ENCODE results near the gene FUZ.

The FUZ gene

DNA sequence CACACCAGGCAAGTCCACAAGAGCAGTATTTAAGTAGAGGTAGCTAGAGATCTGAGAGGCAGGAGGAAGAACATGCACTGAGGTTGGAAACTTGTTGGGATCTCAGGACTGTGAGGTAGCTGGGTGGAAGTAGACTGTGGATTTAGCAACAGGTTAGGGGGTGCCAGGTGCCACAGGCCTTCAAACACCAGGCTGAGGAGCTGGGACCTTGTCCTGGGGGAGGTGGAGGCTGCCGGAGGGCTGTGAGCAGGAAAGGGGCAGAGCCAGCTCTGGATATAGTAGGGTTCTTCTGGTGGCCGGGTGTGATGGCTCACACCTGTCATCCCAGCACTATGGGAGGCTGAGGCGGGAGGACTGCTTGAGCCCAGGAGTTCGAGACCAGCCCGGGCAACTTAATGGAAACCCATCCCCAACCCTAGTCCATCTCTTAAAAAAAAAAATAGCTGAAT, 3.1 kb downstream of the FUZ start:
- no peak overlapping the region for H3K4me3 ChIP-seq (ENCODE audit: low read depth, low read length)
- no peak for DNase-seq (ENCODE audit: low read depth)

DNA sequence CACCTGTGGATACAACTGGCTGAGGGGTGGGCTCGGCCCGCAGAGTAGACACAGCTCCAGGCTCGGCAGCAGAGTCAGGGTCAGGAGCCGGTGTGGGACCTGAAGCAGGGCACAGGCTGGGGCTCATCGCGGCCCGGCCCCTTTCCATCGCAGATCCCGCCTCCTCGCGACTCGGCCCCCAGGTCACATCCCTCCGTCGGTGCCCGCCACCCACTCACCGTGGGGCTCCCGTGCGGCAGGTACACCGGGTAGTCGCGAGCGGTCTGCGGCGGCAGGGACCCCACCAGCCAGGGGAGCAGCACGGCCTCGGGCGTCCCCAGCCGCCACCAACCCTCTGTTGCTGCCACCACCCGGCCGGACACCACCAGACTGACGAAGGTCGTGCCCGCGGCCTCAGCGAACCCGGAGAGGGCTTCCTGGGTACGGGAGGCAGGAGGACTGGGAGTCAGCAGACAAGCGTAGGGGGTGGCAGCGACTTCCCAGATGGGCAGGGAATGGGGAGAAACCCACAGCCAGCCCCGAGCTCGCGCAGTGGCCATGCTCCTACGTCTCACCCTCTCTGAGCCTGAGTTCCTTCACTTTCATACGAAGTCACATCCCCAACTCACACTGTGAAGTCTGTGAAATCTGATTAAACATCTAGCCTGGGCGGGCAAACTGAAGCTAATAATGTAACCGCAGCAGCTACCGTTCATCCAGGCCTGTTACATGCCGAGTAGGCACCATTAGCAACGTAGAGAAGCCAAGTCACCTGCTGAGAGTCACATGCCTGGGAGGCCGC, 3.7 kb downstream of the FUZ start:
- DNase-seq (ENCODE audit: low read depth), result no peak
- H3K4me3 ChIP-seq (ENCODE audit: low read depth, low read length), result peak overlapping the region; percentile 62

- peak; percentile 52 for DNase-seq (ENCODE audit: low read depth)
- peak overlapping the region; percentile 62 for H3K4me3 ChIP-seq (ENCODE audit: low read depth, low read length)
Measured at GRCh38 chr19:49808711-49809159, 4.4 kb downstream of the FUZ start.

DNA sequence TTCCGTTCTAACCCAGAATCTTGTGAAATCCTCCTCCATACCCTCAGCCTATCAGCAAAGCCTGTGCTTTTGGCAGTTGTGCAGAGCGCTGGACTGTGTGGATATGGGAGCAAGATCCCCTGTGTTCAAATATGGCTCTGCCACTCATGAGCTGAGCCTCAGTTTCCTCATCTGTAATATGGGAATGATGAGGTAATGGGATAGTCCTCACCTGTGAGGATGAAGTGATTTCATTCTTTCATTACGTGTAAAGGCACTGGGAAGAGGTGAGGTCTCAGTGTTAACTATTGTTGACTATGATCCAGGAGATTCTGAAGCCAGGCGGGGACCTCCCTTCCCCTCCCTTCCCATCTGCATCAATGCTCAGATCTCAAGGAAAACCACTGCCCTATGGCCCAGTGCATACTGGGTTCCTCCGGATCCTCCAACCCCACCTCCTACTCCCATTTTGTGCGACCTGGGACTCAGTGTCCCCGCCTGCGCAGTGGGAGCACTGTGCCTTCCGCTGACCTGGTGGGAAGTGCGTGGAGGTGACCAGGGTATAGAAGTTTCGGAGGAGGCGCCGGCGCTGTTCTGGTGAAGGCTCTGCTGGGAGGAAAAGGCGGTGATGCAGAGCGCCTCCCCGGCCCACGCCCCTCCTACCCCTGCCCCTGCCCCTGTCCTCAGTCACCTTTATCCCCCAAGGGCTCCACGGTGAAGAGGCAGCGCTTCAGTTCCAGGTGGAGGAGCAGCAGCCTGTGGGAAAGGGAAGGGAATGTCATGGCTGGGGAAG, 5.0 kb downstream of the FUZ start:
- peak overlapping the region; percentile 62 for H3K4me3 ChIP-seq (ENCODE audit: low read depth, low read length)

DNA sequence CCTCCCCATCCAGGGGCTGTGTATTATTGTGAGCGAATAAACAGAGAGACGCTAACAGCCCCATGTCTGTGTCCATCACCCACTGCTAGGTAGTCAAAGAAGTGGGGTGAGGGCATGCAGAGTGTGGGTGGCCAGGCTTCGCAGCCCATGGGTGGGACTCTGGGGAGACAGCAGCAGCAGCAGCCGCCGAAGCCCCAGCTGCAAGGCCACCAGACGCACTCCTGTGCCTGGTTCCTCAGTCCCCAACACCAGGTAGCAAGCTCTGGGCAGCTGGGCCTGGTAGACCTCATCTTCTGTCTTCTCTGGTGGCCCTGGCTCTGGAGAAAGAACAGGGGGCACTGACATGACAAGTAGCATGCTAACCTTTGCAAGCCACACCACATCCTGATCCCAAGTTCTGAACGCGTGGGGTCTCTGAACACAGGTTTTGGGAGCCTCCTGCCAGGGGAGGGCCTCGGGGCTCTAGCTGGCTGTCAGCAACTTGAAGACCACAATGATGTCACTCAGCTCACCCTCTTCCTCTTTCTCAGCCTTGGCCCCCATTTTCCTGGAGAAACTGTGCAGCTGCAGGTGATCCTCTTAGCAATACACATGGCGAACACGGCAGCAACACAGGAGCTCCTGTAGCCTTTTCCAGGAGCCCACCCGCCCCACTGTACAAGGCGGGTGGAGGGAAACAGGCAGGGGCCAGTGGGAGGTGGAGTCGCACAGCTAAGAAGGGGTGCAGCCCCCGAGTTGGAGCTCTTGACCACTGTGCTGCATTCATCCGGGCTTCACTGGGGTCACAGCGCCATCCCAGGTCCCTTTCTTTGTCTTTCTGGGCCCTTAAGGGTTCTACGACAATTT, 5.8 kb downstream of the FUZ start:
- no peak overlapping the region for H3K4me3 ChIP-seq (ENCODE audit: low read depth, low read length)
- no peak for DNase-seq (ENCODE audit: low read depth)

More for the DNA sequence above, 5.0 kb downstream of the FUZ start:
- no peak for DNase-seq (ENCODE audit: low read depth)

DNA sequence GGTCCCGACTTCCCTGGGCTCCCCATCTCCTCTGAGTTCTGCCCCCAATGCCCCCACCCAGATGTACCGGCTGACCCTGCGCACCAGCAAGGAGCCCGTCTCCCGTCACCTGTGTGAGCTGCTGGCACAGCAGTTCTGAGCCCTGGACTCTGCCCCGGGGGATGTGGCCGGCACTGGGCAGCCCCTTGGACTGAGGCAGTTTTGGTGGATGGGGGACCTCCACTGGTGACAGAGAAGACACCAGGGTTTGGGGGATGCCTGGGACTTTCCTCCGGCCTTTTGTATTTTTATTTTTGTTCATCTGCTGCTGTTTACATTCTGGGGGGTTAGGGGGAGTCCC, 6.5 kb downstream of the FUZ start:
- H3K4me3 ChIP-seq (ENCODE audit: low read depth, low read length), result no peak overlapping the region
- DNase-seq (ENCODE audit: low read depth), result no peak

GRCh38 chr19:49805822-49806619, 7.1 kb downstream of the FUZ start:
- H3K4me3 ChIP-seq (ENCODE audit: low read depth, low read length), result no peak overlapping the region
- DNase-seq (ENCODE audit: low read depth), result no peak

DNA sequence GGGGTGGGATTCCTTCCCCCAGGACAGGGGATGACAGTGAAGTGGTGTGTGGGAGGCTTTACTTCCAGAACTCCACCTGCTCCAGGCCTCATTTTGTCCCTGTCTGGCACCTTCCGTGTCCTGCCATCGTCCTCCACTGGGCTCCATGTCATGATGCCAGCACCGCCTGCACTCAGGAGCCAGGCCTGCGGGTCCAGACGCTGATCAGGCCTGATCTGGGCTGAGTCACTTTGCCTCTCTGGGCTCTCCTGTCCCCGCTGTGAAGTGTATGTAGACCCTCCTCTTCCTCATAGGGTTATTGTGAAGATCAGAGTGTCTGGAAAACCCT, 9.6 kb downstream of the FUZ start:
- DNase-seq (ENCODE audit: low read depth), result no peak
- H3K4me3 ChIP-seq (ENCODE audit: low read depth, low read length), result no peak overlapping the region

DNA sequence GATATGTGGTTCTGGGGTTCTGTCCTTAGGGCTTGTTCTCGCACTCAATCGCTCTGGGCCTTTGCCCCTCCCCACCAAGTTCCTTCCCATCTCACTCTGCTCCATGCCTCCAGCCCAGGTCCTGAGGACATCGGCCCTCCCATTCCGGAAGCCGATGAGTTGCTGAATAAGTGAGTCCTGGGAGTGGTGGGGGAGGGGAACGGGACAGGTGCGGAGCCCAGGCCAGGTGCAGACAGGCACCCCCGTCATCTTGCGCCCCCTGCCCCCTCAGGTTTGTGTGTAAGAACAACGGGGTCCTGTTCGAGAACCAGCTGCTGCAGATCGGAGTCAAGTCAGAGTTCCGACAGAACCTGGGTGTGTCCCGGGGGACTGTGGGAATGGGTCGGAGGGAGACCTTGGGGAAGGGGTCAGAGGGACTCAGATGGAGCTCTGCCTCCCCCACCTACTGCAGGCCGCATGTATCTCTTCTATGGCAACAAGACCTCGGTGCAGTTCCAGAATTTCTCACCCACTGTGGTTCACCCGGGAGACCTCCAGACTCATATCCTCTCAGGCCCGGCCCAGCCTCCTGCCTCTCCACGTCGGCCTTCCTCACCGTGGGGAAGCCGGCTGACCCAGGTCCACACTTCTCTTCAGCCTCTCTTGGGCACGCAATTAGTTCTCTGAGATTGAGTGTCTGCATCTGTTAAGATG, 10.1 kb downstream of the FUZ start:
- DNase-seq (ENCODE audit: low read depth), result no peak
- H3K4me3 ChIP-seq (ENCODE audit: low read depth, low read length), result no peak overlapping the region

DNA sequence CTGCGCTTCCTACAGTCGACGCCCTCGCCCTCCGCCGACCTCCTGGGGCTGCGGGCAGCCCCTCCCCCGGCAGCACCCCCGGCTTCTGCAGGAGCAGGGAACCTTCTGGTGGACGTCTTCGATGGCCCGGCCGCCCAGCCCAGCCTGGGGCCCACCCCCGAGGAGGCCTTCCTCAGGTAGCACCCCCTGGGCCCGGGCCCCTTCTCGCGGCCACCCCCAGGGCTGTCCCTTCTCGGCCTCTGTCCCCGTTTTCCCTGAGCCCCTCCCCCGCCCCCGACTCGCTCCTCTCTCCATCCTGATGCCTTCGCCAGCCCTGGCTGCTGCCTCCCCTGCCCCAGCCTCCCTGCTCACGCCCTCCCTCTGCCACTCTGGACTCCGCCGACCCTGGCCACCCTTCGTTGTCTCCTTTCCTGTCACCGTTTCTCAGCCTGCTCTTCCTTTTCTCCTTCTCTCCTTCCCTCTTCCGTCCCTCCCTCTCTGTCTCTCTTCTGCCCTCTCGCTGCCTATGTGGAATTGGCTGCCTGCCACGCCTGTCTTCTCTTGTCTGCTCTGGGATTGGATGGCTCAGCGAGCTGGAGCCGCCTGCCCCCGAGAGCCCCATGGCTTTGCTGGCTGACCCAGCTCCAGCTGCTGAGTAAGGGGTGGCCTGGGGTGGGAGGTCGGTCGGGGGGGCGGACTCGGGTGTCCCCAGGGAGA, 11.0 kb downstream of the FUZ start:
- peak overlapping the region; percentile 6 for H3K4me3 ChIP-seq (ENCODE audit: low read depth, low read length)
- DNase-seq (ENCODE audit: low read depth), result peak; percentile 59

- no peak for DNase-seq (ENCODE audit: low read depth)
- peak overlapping the region; percentile 6 for H3K4me3 ChIP-seq (ENCODE audit: low read depth, low read length)
Measured at GRCh38 chr19:49801401-49801888, 11.6 kb downstream of the FUZ start.

- no peak for DNase-seq (ENCODE audit: low read depth)
- H3K4me3 ChIP-seq (ENCODE audit: low read depth, low read length), result no peak overlapping the region
Measured at GRCh38 chr19:49800771-49801170, 12.3 kb downstream of the FUZ start.

GRCh38 chr19:49799798-49800376, 13.2 kb downstream of the FUZ start:
- H3K4me3 ChIP-seq (ENCODE audit: low read depth, low read length), result no peak overlapping the region
- no peak for DNase-seq (ENCODE audit: low read depth)

GRCh38 chr19:49799271-49799797, 13.8 kb downstream of the FUZ start:
- H3K4me3 ChIP-seq (ENCODE audit: low read depth, low read length), result no peak overlapping the region
- DNase-seq (ENCODE audit: low read depth), result no peak

GRCh38 chr19:49798574-49798973, 14.5 kb downstream of the FUZ start:
- no peak overlapping the region for H3K4me3 ChIP-seq (ENCODE audit: low read depth, low read length)
- DNase-seq (ENCODE audit: low read depth), result no peak

- H3K4me3 ChIP-seq (ENCODE audit: low read depth, low read length), result no peak overlapping the region
- no peak for DNase-seq (ENCODE audit: low read depth)
Measured at GRCh38 chr19:49795615-49796014, 17.5 kb downstream of the FUZ start.

DNA sequence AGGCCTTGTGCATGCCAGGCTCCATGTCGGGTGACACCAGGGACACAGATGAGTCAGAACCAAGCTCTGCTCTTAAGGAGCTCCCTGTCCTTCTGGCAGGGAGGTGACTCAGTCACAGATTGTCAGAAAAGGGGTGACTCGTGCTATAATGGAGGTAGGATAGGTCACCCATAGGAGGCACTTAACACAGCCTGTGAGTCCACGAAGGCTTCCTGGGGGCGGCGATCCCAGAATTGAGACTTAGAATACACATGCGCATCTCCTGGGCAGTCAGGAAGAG, 19.6 kb downstream of the FUZ start:
- H3K4me3 ChIP-seq (ENCODE audit: low read depth, low read length), result no peak overlapping the region
- DNase-seq (ENCODE audit: low read depth), result no peak

All from skeletal muscle cell (primary cell).